HEK293T (cell line): ENCODE data around the gene BSN.

ENCODE experiments used
- CTCF ChIA-PET: fragments of 350-600 bp; formaldehyde crosslinking; extraction: SDS; loops from one replicate; lab custom pipeline; 2021; ENCODE audit warnings: antibody characterized with exemption, inconsistent platforms; lab: Yijun Ruan, JAX
- POLR2A ChIA-PET: fragments of 350-600 bp; formaldehyde crosslinking; extraction: SDS; loops from one replicate; lab custom pipeline; 2020; ENCODE audit warnings: antibody characterized with exemption, inconsistent platforms; lab: Yijun Ruan, JAX
- DNase-seq: peaks from one replicate; pipeline ENCODE4 v3.0.0; 2012; ENCODE audit warnings: mixed read lengths; ENCODE audit errors: extremely low spot score
- ARNT ChIP-seq: fragments of 450-650 bp; IDR thresholded peaks from 2 replicates; pipeline ENCODE4 v1.6.1; 2017; ENCODE audit warnings: mild to moderate bottlenecking
- BHLHE40 ChIP-seq: fragments of 450-650 bp; IDR thresholded peaks from 2 replicates; pipeline ENCODE4 v1.6.1; 2016; ENCODE audit warnings: mild to moderate bottlenecking, moderate library complexity, borderline replicate concordance
- CTBP1 ChIP-seq: fragments of 450-650 bp; IDR thresholded peaks from 2 replicates; pipeline ENCODE4 v1.6.1; 2016; ENCODE audit warnings: borderline replicate concordance
- ELF4 ChIP-seq: fragments of 450-650 bp; IDR thresholded peaks from 2 replicates; pipeline ENCODE4 v1.6.1; 2017; ENCODE audit warnings: antibody characterized with exemption
- FOXA1 ChIP-seq: fragments of 450-650 bp; IDR thresholded peaks from 2 replicates; pipeline ENCODE4 v1.6.1; 2016; ENCODE audit warnings: mild to moderate bottlenecking
- FOXK2 ChIP-seq: fragments of 450-650 bp; IDR thresholded peaks from 2 replicates; pipeline ENCODE4 v1.6.1; 2016; ENCODE audit warnings: mild to moderate bottlenecking
- FOXM1 ChIP-seq: fragments of 450-650 bp; IDR thresholded peaks from 2 replicates; pipeline ENCODE4 v1.6.1; 2017; ENCODE audit warnings: mild to moderate bottlenecking, borderline replicate concordance
- HDGF ChIP-seq: fragments of 450-650 bp; IDR thresholded peaks from 2 replicates; pipeline ENCODE4 v1.6.1; 2017; ENCODE audit warnings: antibody characterized with exemption, borderline replicate concordance
- L3MBTL2 ChIP-seq: fragments of 450-650 bp; conservative IDR thresholded peaks from 2 replicates; pipeline ENCODE4 v1.6.1; 2016; ENCODE audit warnings: mild to moderate bottlenecking
- LEF1 ChIP-seq: fragments of 450-650 bp; IDR thresholded peaks from 2 replicates; pipeline ENCODE4 v1.6.1; 2017; ENCODE audit warnings: mild to moderate bottlenecking, borderline replicate concordance
- NFRKB ChIP-seq: fragments of 450-650 bp; IDR thresholded peaks from 2 replicates; pipeline ENCODE4 v1.6.1; 2016; ENCODE audit warnings: mild to moderate bottlenecking, moderate library complexity
- PKNOX1 ChIP-seq: fragments of 450-650 bp; IDR thresholded peaks from 2 replicates; pipeline ENCODE4 v1.6.1; 2016
- SP1 ChIP-seq: fragments of 450-650 bp; IDR thresholded peaks from 2 replicates; pipeline ENCODE4 v1.6.1; 2017
- SUZ12 ChIP-seq: fragments of 450-650 bp; IDR thresholded peaks from 2 replicates; pipeline ENCODE4 v1.6.1; 2016; ENCODE audit warnings: mild to moderate bottlenecking
- TARDBP ChIP-seq: fragments of 450-650 bp; IDR thresholded peaks from 2 replicates; pipeline ENCODE4 v1.6.1; 2016
- ZNF384 ChIP-seq: fragments of 450-650 bp; IDR thresholded peaks from 2 replicates; pipeline ENCODE4 v1.6.1; 2016

Gene BSN

GRCh38 chr3:49670940-49671290, 116.6 kb downstream of the BSN start:
- ChIA-PET POLR2A (interaction anchor here (1.2 to 2.6 kb wide), 2 partner anchors 116 to 131 kb away, joined by 6 to 26 read pairs; partner anchors contain the start of gene BSN), CTCF (interaction anchor here (1.1 to 2.1 kb wide), 2 partner anchors 7 to 131 kb away, joined by 3 to 36 read pairs; no protein-coding TSS in a partner anchor)
- TF ChIP-seq LEF1 = no peak
- TF ChIP-seq ELF4 = no peak
- no peak for TF ChIP-seq PKNOX1
- no peak for TF ChIP-seq TARDBP
- no peak for TF ChIP-seq CTBP1
- TF ChIP-seq BHLHE40 = no peak
- no peak for TF ChIP-seq SP1
- TF ChIP-seq SUZ12 = no peak
- DNase-seq = no peak

- peak; percentile 83 for DNase-seq
- POLR2A ChIA-PET = interaction anchor here (0.6 to 2.6 kb wide), 5 partner anchors 117 to 203 kb away, joined by 3 to 26 read pairs (median 6); partner anchors contain the start of gene BSN
- CTCF ChIA-PET = interaction anchor here (0.6 to 2.1 kb wide), 7 partner anchors 8 to 266 kb away, joined by 3 to 36 read pairs (median 5); partner anchors contain the start of gene BSN
- TF ChIP-seq FOXK2 = no peak
- 0 out of 2 replicates have a peak, but pooled peaks have one; percentile 69 for TF ChIP-seq HDGF
- no peak for TF ChIP-seq CTBP1
- TF ChIP-seq NFRKB = no peak
- no peak for TF ChIP-seq ARNT
- no peak for TF ChIP-seq SUZ12
- TF ChIP-seq BHLHE40 = no peak
Measured at GRCh38 chr3:49671291-49672288, 117.3 kb downstream of the BSN start.

GRCh38 chr3:49673121-49673714, 118.9 kb downstream of the BSN start:
- TF ChIP-seq SUZ12 (no peak), ZNF384 (no peak), SP1 (no peak), PKNOX1 (no peak), TARDBP (no peak), ELF4 (no peak), FOXA1 (no peak), CTBP1 (no peak), HDGF (peak; percentile 81; the same call in 1 of the 2 replicates), L3MBTL2 (peak; percentile 93; the same call in 1 of the 2 replicates)
- ChIA-PET CTCF (interaction anchor here (0.6 to 1.1 kb wide), 2 partner anchors 28 to 134 kb away, joined by 3 read pairs; no protein-coding TSS in a partner anchor), POLR2A (interaction anchor here (1.0 to 2.6 kb wide), 5 partner anchors 10 to 135 kb away, joined by 3 to 26 read pairs (median 5); no protein-coding TSS in a partner anchor)
- peak; percentile 15 for DNase-seq

GRCh38 chr3:49673715-49674496, 119.6 kb downstream of the BSN start, which contains the start of gene APEH:
TSS of gene APEH (plus strand) at chr3:49674351. CDS start at chr3:49674402, 51 bp downstream.
- CTCF ChIA-PET = interaction anchor here (1.1 kb wide), 1 partner anchor 134 kb away, joined by 3 read pairs; no protein-coding TSS in a partner anchor
- DNase-seq = peak; percentile 98
- POLR2A ChIA-PET = interaction anchor here (1.0 to 2.6 kb wide), 5 partner anchors 11 to 136 kb away, joined by 3 to 26 read pairs (median 5); no protein-coding TSS in a partner anchor
- TF ChIP-seq FOXM1 (no peak), L3MBTL2 (peak; percentile 86), ZNF384 (no peak), BHLHE40 (no peak), NFRKB (no peak), PKNOX1 (peak; percentile 90), LEF1 (no peak), SP1 (no peak), FOXA1 (no peak), FOXK2 (no peak), HDGF (no peak), CTBP1 (no peak; the same call in 1 of the 2 replicates), SUZ12 (no peak), ARNT (no peak), ELF4 (peak; percentile 56), TARDBP (peak; percentile 89)
